ENCODE measurements around the gene SCN2B.
"Not testable (repeated sequence)": the region's sequence is repeated elsewhere in the genome, so short reads cannot be mapped to it uniquely, and the experiment has no call there.

Gene SCN2B

GRCh38 chr11:118193910-118194566 is 17.6 kb upstream of the SCN2B start:
- no peak for DNase-seq (ENCODE audit: extremely low read depth, low read depth)
- TF ChIP-seq CTCF (IDR thresholded peaks at IDR 0.05; ENCODE audit: low read depth, low read length, missing control alignments), result no peak
- H3K4me3 ChIP-seq (replicated peaks; ENCODE audit: low read depth, low read length), result no peak overlapping the region

GRCh38 chr11:118192817-118193216 is 16.4 kb upstream of the SCN2B start:
- H3K4me3 ChIP-seq (replicated peaks; ENCODE audit: low read depth, low read length); DNase-seq (ENCODE audit: extremely low read depth, low read depth): not testable (repeated sequence)

- DNase-seq (ENCODE audit: extremely low read depth, low read depth); H3K4me3 ChIP-seq (replicated peaks; ENCODE audit: low read depth, low read length): not testable (repeated sequence)
Observed at GRCh38 chr11:118190942-118191506, 14.6 kb upstream of the SCN2B start.

- TF ChIP-seq CTCF (IDR thresholded peaks at IDR 0.05; ENCODE audit: low read depth, low read length, missing control alignments), result no peak
- no peak for DNase-seq (ENCODE audit: extremely low read depth, low read depth)
- H3K4me3 ChIP-seq (replicated peaks; ENCODE audit: low read depth, low read length), result no peak overlapping the region
Observed at GRCh38 chr11:118186346-118187107, 10.1 kb upstream of the SCN2B start.

- TF ChIP-seq CTCF (IDR thresholded peaks at IDR 0.05; ENCODE audit: low read depth, low read length, missing control alignments), result no peak
- DNase-seq (ENCODE audit: extremely low read depth, low read depth), result no peak
- no peak overlapping the region for H3K4me3 ChIP-seq (replicated peaks; ENCODE audit: low read depth, low read length)
Observed at GRCh38 chr11:118184784-118185579, 8.5 kb upstream of the SCN2B start.

- not testable (repeated sequence) for DNase-seq (ENCODE audit: extremely low read depth, low read depth); H3K4me3 ChIP-seq (replicated peaks; ENCODE audit: low read depth, low read length)
Observed at GRCh38 chr11:118183691-118184090, 7.3 kb upstream of the SCN2B start.

- no peak for DNase-seq (ENCODE audit: extremely low read depth, low read depth)
- no peak for TF ChIP-seq CTCF (IDR thresholded peaks at IDR 0.05; ENCODE audit: low read depth, low read length, missing control alignments)
- no peak overlapping the region for H3K4me3 ChIP-seq (replicated peaks; ENCODE audit: low read depth, low read length)
Observed at GRCh38 chr11:118180300-118180703, 3.9 kb upstream of the SCN2B start.

- no peak overlapping the region for H3K4me3 ChIP-seq (replicated peaks; ENCODE audit: low read depth, low read length)
- no peak for TF ChIP-seq CTCF (IDR thresholded peaks at IDR 0.05; ENCODE audit: low read depth, low read length, missing control alignments)
- no peak for DNase-seq (ENCODE audit: extremely low read depth, low read depth)
Observed at GRCh38 chr11:118176778-118177134, 317 bp upstream of the SCN2B start.
